ENCODE results near the gene RIN1. TPM values are rescaled to one million over a fixed set of nuclear protein-coding genes. Genes with fewer than 3 reads are reported as not detected.
"Not testable (repeated sequence)": the region's sequence is repeated elsewhere in the genome, so short reads cannot be mapped to it uniquely, and the experiment has no call there.

Gene RIN1
- total RNA-seq, 2 experiments from 2014 or later, result 3.0 to 5.7 TPM

DNA sequence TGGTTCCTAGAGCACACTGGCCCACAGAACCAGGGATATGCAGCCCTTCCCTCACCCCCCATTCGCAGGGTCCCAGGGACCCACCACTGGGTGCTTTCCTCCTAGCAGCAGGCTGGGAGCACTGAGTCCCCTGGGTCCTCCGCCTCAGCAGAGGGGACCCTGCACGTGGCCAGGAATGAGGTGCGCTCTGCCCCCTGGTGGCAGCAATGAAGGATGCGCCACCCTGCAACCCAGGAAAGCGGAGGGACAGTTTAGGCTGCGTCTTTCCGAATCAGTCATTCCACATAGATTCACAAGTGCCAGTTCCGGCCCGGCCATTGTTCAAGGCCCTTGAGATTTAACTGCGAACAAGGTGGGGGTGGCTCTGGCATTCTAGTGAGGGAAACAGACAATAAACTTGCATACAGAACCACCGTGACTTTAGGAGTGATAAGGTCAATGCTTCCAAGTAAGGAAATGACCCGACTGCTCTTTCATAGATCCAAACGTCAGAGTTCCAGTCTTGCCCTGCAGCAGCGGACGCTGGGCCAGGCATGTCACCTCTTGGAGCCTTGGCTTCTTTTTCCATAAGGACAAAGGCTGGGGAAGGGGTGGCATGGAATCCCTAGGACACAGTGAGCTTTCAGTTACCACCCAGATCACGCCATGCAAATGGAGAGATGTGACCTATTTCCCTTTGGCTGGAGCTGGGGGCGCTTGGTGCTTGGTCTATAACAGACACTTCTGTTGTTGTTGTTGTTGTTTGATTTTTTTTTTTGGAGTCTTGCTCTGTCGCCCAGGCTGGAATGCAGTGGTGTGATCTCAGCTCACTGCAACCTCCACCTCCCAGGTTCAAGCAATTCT, 7.7 kb downstream of the RIN1 start:
- Mint-ChIP-seq H3K27ac (peak overlapping the region; percentile 89), H3K27me3 (no peaks in the 10 kb centered on the region), H3K4me1 (peaks cover 37% of the 10 kb centered on the region), H3K4me3 (peak overlapping the region; percentile 26), H3K9me3 (no peaks in the 10 kb centered on the region), H3K36me3 (peaks cover 2% of the 10 kb centered on the region)
- DNase-seq, result peak; percentile 85
- ATAC-seq (ENCODE audit: low read depth), result peak; percentile 59
- POLR2A ChIA-PET, result interaction anchor here (1.1 to 8.7 kb wide), 4 partner anchors 12 to 44 kb away, joined by 3 to 215 read pairs (median 59); partner anchors contain the start of gene CD248

DNA sequence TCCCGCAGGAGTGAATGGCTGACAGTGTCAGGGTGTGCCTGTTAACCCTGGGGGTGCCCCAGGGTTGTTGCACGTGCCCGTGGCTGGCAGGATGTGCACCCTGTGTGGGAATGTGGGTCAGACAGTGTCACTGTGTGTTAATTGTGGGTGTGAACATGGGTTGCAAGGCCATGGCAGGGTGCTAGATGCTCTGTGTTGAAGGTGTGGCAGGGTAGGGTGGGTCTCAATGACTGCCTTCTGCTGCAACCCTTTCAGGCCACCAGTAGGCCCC, 8.3 kb downstream of the RIN1 start:
- DNase-seq (peak; percentile 68), ATAC-seq (ENCODE audit: low read depth) (peak; percentile 40)
- Mint-ChIP-seq H3K9me3 (no peaks in the 10 kb centered on the region), H3K27ac (peak overlapping the region; percentile 89), H3K4me3 (peak overlapping the region; percentile 26), H3K4me1 (peaks cover 40% of the 10 kb centered on the region), H3K36me3 (peaks cover 2% of the 10 kb centered on the region), H3K27me3 (no peaks in the 10 kb centered on the region)
- POLR2A ChIA-PET, result interaction anchor here (4.3 kb wide), 1 partner anchor 13 kb away, joined by 215 read pairs; the partner anchor contains the start of gene CD248

- Mint-ChIP-seq H3K9me3 (no peaks in the 10 kb centered on the region), H3K4me1 (peaks cover 41% of the 10 kb centered on the region), H3K27ac (peak overlapping the region; percentile 89), H3K36me3 (peaks cover 2% of the 10 kb centered on the region), H3K4me3 (peak overlapping the region; percentile 26), H3K27me3 (no peaks in the 10 kb centered on the region)
- peak; percentile 53 for DNase-seq
- no peak for ATAC-seq (ENCODE audit: low read depth)
- POLR2A ChIA-PET, result interaction anchor here (1.2 to 4.3 kb wide), 3 partner anchors 9 to 45 kb away, joined by 3 to 215 read pairs (median 8); partner anchors contain the start of genes CD248, RIN1 and SLC29A2
These were observed 8.8 kb downstream of the RIN1 start for GRCh38 chr11:66327171-66328030.

GRCh38 chr11:66326261-66327111, 9.7 kb downstream of the RIN1 start:
- H3K27me3 Mint-ChIP-seq, result no peaks in the 10 kb centered on the region
- DNase-seq, result peak; percentile 78
- peak; percentile 72 for ATAC-seq (ENCODE audit: low read depth)
- POLR2A ChIA-PET, result interaction anchor here (0.6 to 4.3 kb wide), 5 partner anchors 10 to 63 kb away, joined by 3 to 215 read pairs (median 4); partner anchors contain the start of genes CD248, RIN1 and SLC29A2
- H3K9me3 Mint-ChIP-seq, result no peaks in the 10 kb centered on the region
- H3K27ac Mint-ChIP-seq, result peak overlapping the region; percentile 98
- peaks cover 2% of the 10 kb centered on the region for H3K36me3 Mint-ChIP-seq
- H3K4me1 Mint-ChIP-seq, result peaks cover 45% of the 10 kb centered on the region
- peak overlapping the region; percentile 81 for H3K4me3 Mint-ChIP-seq

- Mint-ChIP-seq H3K36me3 (peaks cover 3% of the 10 kb centered on the region), H3K27me3 (no peaks in the 10 kb centered on the region), H3K9me3 (peaks cover 1% of the 10 kb centered on the region), H3K4me1 (peaks cover 50% of the 10 kb centered on the region), H3K4me3 (peak overlapping the region; percentile 81), H3K27ac (peak overlapping the region; percentile 98)
- ATAC-seq (ENCODE audit: low read depth), result no peak
- POLR2A ChIA-PET, result interaction anchor here (0.5 to 4.3 kb wide), 4 partner anchors 10 to 1077 kb away, joined by 3 to 215 read pairs (median 4); partner anchors contain the start of genes CD248 and RBM14
- peak; percentile 58 for DNase-seq
These were observed 11.0 kb downstream of the RIN1 start for GRCh38 chr11:66325263-66325671.

DNA sequence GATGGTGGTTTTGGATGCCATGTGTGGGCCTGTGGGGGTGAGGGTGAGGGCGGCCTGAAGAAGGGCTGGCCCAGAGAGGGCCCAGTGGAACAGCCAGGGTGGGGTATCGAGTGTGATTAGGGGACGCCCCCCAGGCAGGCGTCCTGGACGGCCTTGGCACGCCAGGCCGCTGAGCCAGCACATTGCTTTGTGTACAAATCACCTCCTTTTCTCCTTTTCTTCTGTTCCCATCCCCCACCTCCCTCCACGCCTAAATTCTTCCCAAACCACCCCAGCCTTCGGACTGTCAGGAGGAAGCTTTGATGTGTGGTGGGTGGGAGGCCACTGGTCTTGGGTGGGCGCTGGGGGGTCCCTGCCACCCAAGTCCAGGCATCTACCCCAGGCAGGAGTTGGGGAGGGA, 11.6 kb downstream of the RIN1 start:
- Mint-ChIP-seq H3K36me3 (peaks cover 7% of the 10 kb centered on the region), H3K27me3 (no peaks in the 10 kb centered on the region), H3K9me3 (peaks cover 5% of the 10 kb centered on the region), H3K4me1 (peaks cover 54% of the 10 kb centered on the region), H3K27ac (peak overlapping the region; percentile 76), H3K4me3 (no peak overlapping the region)
- ATAC-seq (ENCODE audit: low read depth), result no peak
- DNase-seq, result no peak
- POLR2A ChIA-PET, result interaction anchor here (0.5 to 4.3 kb wide), 3 partner anchors 10 to 292 kb away, joined by 3 to 215 read pairs (median 4); partner anchors contain the start of genes CD248 and RBM14

DNA sequence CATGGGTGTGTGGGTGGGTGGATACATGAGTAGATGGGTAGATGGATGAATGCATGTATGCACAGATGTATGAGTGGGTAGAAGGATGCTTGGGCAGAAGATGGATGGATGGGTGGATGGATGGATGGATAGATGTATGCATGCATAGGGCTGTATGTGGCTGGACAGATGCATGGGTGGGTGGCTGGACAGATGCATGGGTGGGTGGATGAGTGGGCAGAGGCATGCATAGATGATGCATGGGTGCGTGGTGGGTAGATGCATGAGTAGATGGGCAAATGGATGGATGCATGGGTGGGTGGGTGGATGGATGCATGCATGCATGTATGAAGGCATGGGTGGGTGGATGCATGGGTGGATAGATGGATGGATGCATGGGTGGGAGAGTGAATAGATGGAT, 12.6 kb downstream of the RIN1 start:
- peaks cover 58% of the 10 kb centered on the region for H3K4me1 Mint-ChIP-seq
- H3K9me3 Mint-ChIP-seq, result peaks cover 5% of the 10 kb centered on the region
- H3K36me3 Mint-ChIP-seq, result peaks cover 9% of the 10 kb centered on the region
- ATAC-seq (ENCODE audit: low read depth) (no peak), DNase-seq (no peak)
- POLR2A ChIA-PET, result interaction anchor here (4.3 kb wide), 1 partner anchor 9 kb away, joined by 215 read pairs; the partner anchor contains the start of gene CD248
- peak overlapping the region; percentile 43 for H3K27ac Mint-ChIP-seq
- H3K27me3 Mint-ChIP-seq, result no peaks in the 10 kb centered on the region
- H3K4me3 Mint-ChIP-seq, result no peak overlapping the region

DNA sequence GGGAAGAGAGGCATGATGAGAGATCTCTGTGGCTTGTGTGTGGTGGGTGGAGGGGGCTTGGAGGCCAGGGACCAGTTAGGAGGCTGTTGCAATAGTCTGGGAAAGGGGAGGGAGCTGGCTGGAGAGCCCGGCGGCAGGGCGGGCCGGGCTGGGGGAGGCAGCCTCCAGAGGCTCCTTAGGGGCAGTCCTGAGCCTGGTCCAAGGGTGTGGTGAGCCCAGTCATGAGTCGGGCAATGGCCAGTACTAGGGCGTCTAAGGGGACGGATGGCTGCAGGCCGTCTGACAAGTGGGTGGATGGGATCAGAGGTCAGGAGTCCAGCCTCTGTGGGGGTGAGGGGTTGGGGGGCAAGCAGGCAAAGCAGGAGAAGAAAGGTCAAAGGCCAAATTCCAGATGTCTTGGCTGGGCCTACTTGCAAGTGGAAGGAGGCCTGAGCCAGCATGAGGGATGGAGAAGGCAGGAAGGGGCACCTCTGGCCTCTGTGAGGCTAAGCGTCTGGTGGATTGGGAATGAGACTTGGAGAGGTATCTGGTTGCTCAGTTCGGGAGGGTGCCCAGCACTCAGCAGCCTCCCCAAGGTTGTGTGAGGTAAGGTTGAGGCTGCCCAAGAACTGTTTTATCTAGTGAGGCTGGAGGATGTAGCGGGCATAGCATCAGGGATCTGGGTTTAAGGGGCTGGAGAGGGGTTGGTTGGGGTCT, 13.4 kb downstream of the RIN1 start:
- no peak overlapping the region for H3K4me3 Mint-ChIP-seq
- POLR2A ChIA-PET, result interaction anchor here (2.0 kb wide), 1 partner anchor 10 kb away, joined by 16 read pairs; no protein-coding TSS in a partner anchor
- DNase-seq (no peak), ATAC-seq (ENCODE audit: low read depth) (no peak)
- H3K9me3 Mint-ChIP-seq, result peaks cover 5% of the 10 kb centered on the region
- H3K4me1 Mint-ChIP-seq, result peaks cover 58% of the 10 kb centered on the region
- H3K27ac Mint-ChIP-seq, result peak overlapping the region; percentile 95
- no peaks in the 10 kb centered on the region for H3K27me3 Mint-ChIP-seq
- H3K36me3 Mint-ChIP-seq, result peaks cover 9% of the 10 kb centered on the region

DNA sequence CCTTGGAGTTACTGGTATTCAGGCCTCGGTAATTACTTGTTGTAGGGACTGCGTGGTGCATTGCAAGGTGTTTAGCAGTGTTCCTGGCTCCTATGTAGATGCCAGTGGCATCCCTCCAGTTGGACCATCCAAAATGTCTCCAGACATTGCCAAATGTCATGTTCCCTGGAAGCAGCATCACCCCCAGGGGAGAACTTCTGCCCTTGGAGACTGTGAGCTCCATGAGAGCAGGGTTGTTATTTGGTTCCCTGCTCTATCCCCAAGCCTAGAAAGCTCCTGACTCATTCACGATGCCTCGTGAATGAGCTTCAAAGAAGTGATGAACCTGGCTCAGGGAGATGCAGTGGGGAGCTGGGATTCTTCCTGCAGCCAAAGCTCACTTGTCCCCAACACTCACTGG, 14.6 kb downstream of the RIN1 start:
- Mint-ChIP-seq H3K4me1 (peaks cover 54% of the 10 kb centered on the region), H3K27ac (no peak overlapping the region), H3K4me3 (no peak overlapping the region), H3K27me3 (no peaks in the 10 kb centered on the region), H3K9me3 (peaks cover 5% of the 10 kb centered on the region), H3K36me3 (peaks cover 9% of the 10 kb centered on the region)
- POLR2A ChIA-PET, result interaction anchor here (0.9 to 2.0 kb wide), 2 partner anchors 9 to 39 kb away, joined by 3 to 16 read pairs; no protein-coding TSS in a partner anchor
- ATAC-seq (ENCODE audit: low read depth) (no peak), DNase-seq (no peak)

DNA sequence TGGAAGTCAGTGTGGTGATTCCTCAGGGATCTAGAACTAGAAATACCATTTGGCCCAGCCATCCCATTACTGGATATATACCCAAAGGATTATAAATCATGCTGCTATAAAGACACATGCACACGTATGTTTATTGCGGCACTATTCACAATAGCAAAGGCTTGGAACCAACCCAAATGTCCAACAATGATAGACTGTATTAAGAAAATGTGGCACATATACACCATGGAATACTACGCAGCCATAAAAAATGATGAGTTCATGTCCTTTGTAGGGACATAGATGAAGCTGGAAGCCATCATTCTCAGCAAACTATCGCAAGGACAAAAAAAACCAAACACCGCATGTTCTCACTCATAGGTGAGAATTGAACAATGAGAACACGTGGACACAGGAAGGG, 15.5 kb downstream of the RIN1 start:
- H3K27me3 Mint-ChIP-seq; H3K27ac Mint-ChIP-seq; H3K4me3 Mint-ChIP-seq; DNase-seq; POLR2A ChIA-PET; H3K9me3 Mint-ChIP-seq; ATAC-seq (ENCODE audit: low read depth): not testable (repeated sequence)
- Mint-ChIP-seq H3K4me1 (peaks cover 55% of the 10 kb centered on the region), H3K36me3 (peaks cover 12% of the 10 kb centered on the region)

- H3K27ac Mint-ChIP-seq, result peak overlapping the region; percentile 56
- H3K9me3 Mint-ChIP-seq; DNase-seq; H3K27me3 Mint-ChIP-seq; H3K4me3 Mint-ChIP-seq; POLR2A ChIA-PET; ATAC-seq (ENCODE audit: low read depth): not testable (repeated sequence)
- H3K36me3 Mint-ChIP-seq, result peaks cover 15% of the 10 kb centered on the region
- peaks cover 54% of the 10 kb centered on the region for H3K4me1 Mint-ChIP-seq
These were observed 15.9 kb downstream of the RIN1 start for GRCh38 chr11:66320289-66320688.

DNA sequence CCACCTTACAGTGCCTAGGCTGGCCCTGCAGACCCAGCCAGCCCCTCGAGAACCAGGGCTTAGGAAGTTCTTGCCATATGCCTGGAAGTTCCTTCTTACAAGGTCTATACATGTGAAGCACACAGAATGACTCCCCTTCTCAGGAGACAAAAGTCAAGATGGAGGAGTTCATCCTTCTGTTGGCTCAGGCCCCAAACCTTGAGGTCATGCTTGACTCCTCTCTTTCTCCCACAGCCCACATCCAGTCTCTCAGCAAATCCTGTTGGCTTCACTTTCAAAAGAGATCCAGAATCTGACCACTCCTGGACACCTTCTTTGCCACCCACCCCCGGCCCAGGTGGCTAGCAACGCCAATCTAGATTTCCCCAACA, 17.6 kb downstream of the RIN1 start:
- peaks cover 5% of the 10 kb centered on the region for H3K9me3 Mint-ChIP-seq
- peak overlapping the region; percentile 100 for H3K27ac Mint-ChIP-seq
- H3K27me3 Mint-ChIP-seq, result no peaks in the 10 kb centered on the region
- H3K36me3 Mint-ChIP-seq, result peaks cover 20% of the 10 kb centered on the region
- ATAC-seq (ENCODE audit: low read depth) (no peak), DNase-seq (no peak)
- H3K4me3 Mint-ChIP-seq, result peak overlapping the region; percentile 89
- peaks cover 53% of the 10 kb centered on the region for H3K4me1 Mint-ChIP-seq
- POLR2A ChIA-PET, result interaction anchor here (1.0 to 7.7 kb wide), 6 partner anchors 7 to 29 kb away, joined by 3 to 215 read pairs (median 15); partner anchors contain the start of genes B4GAT1, BRMS1, RIN1 and YIF1A
